Trophoblast cell (in vitro differentiated cells and primary cell): ENCODE measurements around the gene VAV1.
"Not testable (repeated sequence)": the region's sequence is repeated elsewhere in the genome, so short reads cannot be mapped to it uniquely, and the experiment has no call there.

Source experiments
- DNase-seq, 2 donors: peaks; one replicate each; pipeline ENCODE4 v3.0.0-alpha.2; 2016
- H2AFZ ChIP-seq: 2 replicates; pipeline ENCODE4 v1.6.1; 2013; ENCODE audit warnings: low read length, moderate library complexity, mild to moderate bottlenecking; ENCODE audit not compliant: insufficient read depth, poor library complexity
- H2AK5ac ChIP-seq: 2 replicates; pipeline ENCODE4 v1.6.1; 2013; ENCODE audit warnings: mild to moderate bottlenecking, low read length
- H2BK120ac ChIP-seq: 2 replicates; pipeline ENCODE4 v1.6.1; 2013; ENCODE audit warnings: low read length, mild to moderate bottlenecking, moderate library complexity; ENCODE audit not compliant: insufficient read depth, poor library complexity
- H2BK12ac ChIP-seq: 2 replicates; pipeline ENCODE4 v1.6.1; 2013; ENCODE audit warnings: mild to moderate bottlenecking, low read length, moderate library complexity
- H2BK5ac ChIP-seq: 2 replicates; pipeline ENCODE4 v1.6.1; 2013; ENCODE audit warnings: low read length, low read depth, moderate library complexity, mild to moderate bottlenecking; ENCODE audit not compliant: poor library complexity
- H3K14ac ChIP-seq: 2 replicates; pipeline ENCODE4 v1.6.1; 2013; ENCODE audit warnings: mild to moderate bottlenecking, low read length
- H3K18ac ChIP-seq: 2 replicates; pipeline ENCODE4 v1.6.1; 2013; ENCODE audit warnings: mild to moderate bottlenecking, low read length
- H3K23ac ChIP-seq: 2 replicates; pipeline ENCODE4 v1.6.1; 2013; ENCODE audit warnings: low read length
- H3K27ac ChIP-seq: 2 replicates; pipeline ENCODE4 v1.5.1; 2013; ENCODE audit warnings: low read depth, mild to moderate bottlenecking, inconsistent platforms, low read length, moderate library complexity
- H3K27me3 ChIP-seq: 2 replicates; pipeline ENCODE4 v1.6.1; 2013; ENCODE audit warnings: inconsistent platforms, mild to moderate bottlenecking, low read length, moderate library complexity; ENCODE audit not compliant: insufficient read depth
- H3K36me3 ChIP-seq, 2 experiments: 1 replicate in 1 of 2; 2 replicates in 1 of 2; pipeline ENCODE4 v1.6.1; 2013; ENCODE audit warnings: low read length in 2 of 2, mild to moderate bottlenecking in 2 of 2, moderate library complexity in 1 of 2; ENCODE audit not compliant: insufficient read depth in 2 of 2, control insufficient read depth in 1 of 2
- H3K4ac ChIP-seq: 2 replicates; pipeline ENCODE4 v1.6.1; 2013; ENCODE audit warnings: low read depth, mild to moderate bottlenecking, low read length, moderate library complexity
- H3K4me1 ChIP-seq, 2 experiments: 1 replicate in 1 of 2; 2 replicates in 1 of 2; pipeline ENCODE4 v1.6.1; 2013; ENCODE audit warnings: low read length in 2 of 2, mild to moderate bottlenecking in 2 of 2, moderate library complexity in 1 of 2; ENCODE audit not compliant: insufficient read depth in 2 of 2, control insufficient read depth in 1 of 2
- H3K4me2 ChIP-seq: 2 replicates; pipeline ENCODE4 v1.6.1; 2013; ENCODE audit warnings: inconsistent platforms, mild to moderate bottlenecking, low read length, moderate library complexity
- H3K4me3 ChIP-seq: 2 replicates; pipeline ENCODE4 v1.5.1; 2013; ENCODE audit warnings: mild to moderate bottlenecking, low read depth, low read length, inconsistent platforms
- H3K79me1 ChIP-seq: one replicate; pipeline ENCODE4 v1.6.1; 2013; ENCODE audit warnings: low read length
- H3K79me2 ChIP-seq: 2 replicates; pipeline ENCODE4 v1.6.1; 2013; ENCODE audit warnings: low read length, mild to moderate bottlenecking; ENCODE audit not compliant: control insufficient read depth, insufficient read depth, poor library complexity
- H3K9ac ChIP-seq: 2 replicates; pipeline ENCODE4 v1.6.1; 2013; ENCODE audit warnings: mild to moderate bottlenecking, low read length
- H3K9me3 ChIP-seq: 2 replicates; pipeline ENCODE4 v1.6.1; 2013; ENCODE audit warnings: low read depth, mild to moderate bottlenecking, control low read depth, inconsistent platforms, low read length; ENCODE audit not compliant: insufficient read depth
- H4K12ac ChIP-seq: 2 replicates; pipeline ENCODE4 v1.6.1; 2013; ENCODE audit warnings: low read depth, mild to moderate bottlenecking, low read length, moderate library complexity
- H4K8ac ChIP-seq: 2 replicates; pipeline ENCODE4 v1.6.1; 2013; ENCODE audit warnings: low read depth, mild to moderate bottlenecking, low read length, moderate library complexity
- H4K91ac ChIP-seq: one replicate; pipeline ENCODE4 v1.6.1; 2013; ENCODE audit warnings: low read depth, mild to moderate bottlenecking, low read length, moderate library complexity
- WGBS: extraction: QIAGEN DNeasy Blood & Tissue Kit; methylation state at CpG from one replicate; pipeline ENCODE4 v1.1.7; 2013; ENCODE audit warnings: missing lambda C conversion rate; ENCODE audit not compliant: insufficient read length, insufficient coverage; ENCODE audit errors: extremely low coverage; 5-methylcytosine and 5-hydroxymethylcytosine counted together

The VAV1 gene

DNA sequence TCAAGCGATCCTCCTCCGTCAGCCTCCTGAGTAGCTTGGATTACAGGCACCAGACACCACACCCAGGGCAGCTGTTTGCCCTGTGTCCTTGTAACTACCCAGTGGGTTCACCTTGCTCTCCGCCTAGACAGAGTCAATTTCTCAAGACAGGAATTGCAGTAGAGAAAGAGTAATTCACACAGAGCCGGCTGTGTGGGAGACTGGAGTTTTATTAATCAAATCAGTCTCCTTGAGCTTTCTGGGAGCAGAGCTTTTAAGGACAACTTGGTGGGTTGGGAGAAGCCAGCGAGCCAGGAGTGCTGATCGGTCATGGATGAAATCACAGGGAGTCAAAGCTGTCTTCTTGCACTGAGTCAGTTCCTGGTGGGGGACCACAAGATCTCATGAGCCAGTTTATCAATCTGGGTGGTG, 94.2 kb downstream of the VAV1 start:
- Histone ChIP-seq H3K4me3 (no peak overlapping the region), H3K4ac (no peak overlapping the region), H3K27me3 (no peaks in the 10 kb centered on the region), H3K4me1 (no peaks in the 10 kb centered on the region), H3K27ac (no peak overlapping the region), H3K18ac (no peak overlapping the region), H2AK5ac (no peak overlapping the region), H3K79me1 (no peaks in the 10 kb centered on the region), H3K79me2 (no peaks in the 10 kb centered on the region), H4K12ac (no peak overlapping the region), H3K14ac (no peak overlapping the region), H4K91ac (no peak overlapping the region), H3K9ac (no peak overlapping the region), H2AFZ (no peak overlapping the region), H3K23ac (no peak overlapping the region), H3K36me3 (no peaks in the 10 kb centered on the region), H3K4me2 (no peak overlapping the region), H3K9me3 (no peaks in the 10 kb centered on the region), H2BK5ac (no peak overlapping the region), H2BK120ac (no peak overlapping the region), H2BK12ac (no peak overlapping the region), H4K8ac (no peak overlapping the region)
- no CpG with 5 or more reads among the region's 6 CpGs for WGBS
- DNase-seq: no peak

DNA sequence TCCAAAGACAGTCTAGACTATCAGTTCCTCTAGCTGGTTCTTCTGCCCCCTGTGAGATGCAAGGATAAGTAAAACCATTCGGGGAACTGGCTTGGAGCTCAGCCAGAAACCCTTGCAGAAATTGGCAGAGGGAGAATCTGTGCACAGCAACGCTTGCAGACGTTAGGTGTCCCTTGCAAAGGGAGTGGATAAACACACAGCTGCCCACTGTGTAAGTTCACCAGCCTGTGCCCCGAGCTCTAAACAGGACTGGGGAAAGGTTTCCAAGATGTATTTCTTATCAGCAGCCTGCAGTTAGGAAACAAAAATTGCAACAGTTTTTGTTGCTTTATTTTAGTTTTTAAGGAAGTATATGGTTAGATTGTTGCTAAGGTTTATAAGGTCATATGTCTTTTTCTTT, 95.8 kb downstream of the VAV1 start:
- Histone ChIP-seq H3K27me3 (no peaks in the 10 kb centered on the region), H3K23ac (no peak overlapping the region), H3K4ac (no peak overlapping the region), H4K8ac (no peak overlapping the region), H3K27ac (no peak overlapping the region), H3K79me1 (no peaks in the 10 kb centered on the region), H3K4me3 (no peak overlapping the region), H2AK5ac (no peak overlapping the region), H4K12ac (no peak overlapping the region), H3K14ac (no peak overlapping the region), H3K9me3 (no peaks in the 10 kb centered on the region), H2BK12ac (no peak overlapping the region), H3K36me3 (no peaks in the 10 kb centered on the region), H2BK120ac (no peak overlapping the region), H3K4me1 (no peaks in the 10 kb centered on the region), H2BK5ac (no peak overlapping the region), H2AFZ (no peak overlapping the region), H3K79me2 (no peaks in the 10 kb centered on the region), H3K9ac (no peak overlapping the region), H4K91ac (no peak overlapping the region), H3K18ac (no peak overlapping the region), H3K4me2 (no peak overlapping the region)
- no peak for DNase-seq
- WGBS: no CpG with 5 or more reads among the region's 4 CpGs

DNA sequence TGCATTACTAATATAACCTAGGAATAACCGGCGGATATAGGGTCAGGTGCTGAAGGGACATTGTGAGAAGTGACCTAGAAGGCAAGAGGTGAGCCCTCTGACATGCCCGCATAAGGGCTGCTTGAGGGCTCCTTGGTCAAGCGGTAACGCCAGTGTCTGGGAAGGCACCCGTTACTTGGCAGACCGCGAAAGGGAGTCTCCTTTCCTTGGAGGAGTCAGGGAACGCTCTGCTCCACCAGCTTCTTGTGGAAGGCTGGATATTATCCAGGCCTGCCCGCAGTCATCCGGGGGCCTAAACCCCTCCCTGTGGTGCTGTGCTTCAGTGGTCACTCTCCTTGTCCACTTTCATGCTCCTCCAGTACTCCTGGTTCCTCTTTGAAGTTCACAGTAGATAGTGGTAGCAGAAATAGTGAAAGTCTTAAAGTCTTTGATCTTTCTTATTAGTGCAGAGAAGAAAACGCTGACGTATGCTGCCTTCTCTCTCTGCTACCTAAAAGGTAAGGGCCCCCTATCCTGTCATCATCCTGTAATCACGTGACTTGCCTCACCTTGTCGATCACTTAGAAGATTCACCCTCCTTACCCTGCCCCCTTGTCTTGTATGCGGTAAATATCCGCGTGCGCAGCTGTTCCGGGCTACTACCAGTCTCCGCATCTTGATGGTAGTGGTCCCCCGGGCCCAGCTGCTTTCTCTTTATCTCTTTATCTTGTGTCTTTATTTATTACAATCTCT, 96.8 kb downstream of the VAV1 start:
- H2BK12ac ChIP-seq, H3K9me3 ChIP-seq, H3K14ac ChIP-seq, H3K79me2 ChIP-seq, H3K4me3 ChIP-seq, H3K79me1 ChIP-seq, H2AFZ ChIP-seq, H3K4me2 ChIP-seq, H4K8ac ChIP-seq, H3K27me3 ChIP-seq, H3K27ac ChIP-seq, H3K4me1 ChIP-seq, H2AK5ac ChIP-seq, DNase-seq, H3K18ac ChIP-seq, H3K36me3 ChIP-seq, H3K9ac ChIP-seq, H2BK120ac ChIP-seq, H4K12ac ChIP-seq, H4K91ac ChIP-seq, H2BK5ac ChIP-seq, H3K4ac ChIP-seq, H3K23ac ChIP-seq: not testable (repeated sequence)
- no CpG with 5 or more reads among the region's 22 CpGs for WGBS

DNA sequence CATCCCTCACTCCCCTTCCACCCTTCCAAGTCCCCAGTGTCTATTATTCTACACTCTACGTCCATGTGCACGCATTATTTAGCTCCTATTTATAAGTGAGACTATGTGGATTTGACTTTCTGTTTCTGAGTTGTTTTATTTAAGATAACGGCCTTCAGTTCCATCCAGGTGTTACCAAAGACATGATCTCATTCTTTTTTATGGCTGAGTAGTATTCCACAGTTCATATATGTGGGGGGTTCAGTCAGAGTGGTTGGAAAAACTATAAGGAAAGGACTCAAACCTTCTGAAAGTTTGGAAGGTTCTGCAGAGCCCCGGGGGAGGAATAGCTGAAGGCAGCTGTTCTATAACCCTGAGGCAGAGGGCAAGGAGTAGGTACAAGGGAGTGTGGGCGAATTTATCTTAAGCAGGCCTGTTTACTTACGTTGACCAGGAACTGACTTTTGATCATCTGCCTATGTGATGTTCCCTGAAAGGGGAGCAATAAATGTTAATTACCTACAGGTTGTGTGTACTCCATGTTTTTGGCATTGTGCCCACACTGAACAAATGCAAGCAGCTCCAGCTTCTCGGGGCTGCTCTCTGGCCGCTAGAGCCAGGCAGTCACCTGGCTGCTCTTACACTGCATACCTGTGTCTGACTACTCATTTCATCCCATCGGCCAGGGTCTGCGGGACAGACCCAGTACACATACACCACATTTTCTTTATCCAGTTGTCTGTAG, 101.4 kb downstream of the VAV1 start:
- Histone ChIP-seq H3K9me3 (peaks cover 19% of the 10 kb centered on the region), H2BK120ac (no peak overlapping the region), H3K4me3 (no peak overlapping the region), H3K36me3 (no peaks in the 10 kb centered on the region), H2BK5ac (no peak overlapping the region), H4K91ac (no peak overlapping the region), H3K79me1 (no peaks in the 10 kb centered on the region), H3K23ac (no peak overlapping the region), H3K4me2 (no peak overlapping the region), H3K79me2 (no peaks in the 10 kb centered on the region), H2BK12ac (no peak overlapping the region), H3K14ac (no peak overlapping the region), H3K4ac (no peak overlapping the region), H3K9ac (no peak overlapping the region), H3K18ac (no peak overlapping the region), H4K12ac (no peak overlapping the region), H4K8ac (no peak overlapping the region), H2AFZ (no peak overlapping the region), H3K27me3 (no peaks in the 10 kb centered on the region), H3K27ac (no peak overlapping the region), H2AK5ac (no peak overlapping the region), H3K4me1 (no peaks in the 10 kb centered on the region)
- no CpG with 5 or more reads among the region's 10 CpGs for WGBS
- DNase-seq: no peak
